Activated CD4-positive, alpha-beta T cell treated with anti-CD3 and anti-CD28 coated beads, Interleukin-2, amount 50 U/mL, for 48 hours (primary cell): ENCODE data around the gene C3orf22.
A peak's percentile ranks its signal among the peaks of the same experiment; 100 is the strongest.
"Not testable (repeated sequence)": the region's sequence is repeated elsewhere in the genome, so short reads cannot be mapped to it uniquely, and the experiment has no call there.

Source experiments
- DNase-seq, 2 experiments: peaks; one replicate each; pipeline ENCODE4 v3.0.0-alpha.2; 2020

Gene C3orf22

GRCh38 chr3:126558336-126559071, at the start of gene C3orf22:
Gene C3orf22, minus strand, starts transcription at chr3:126558932. Its CDS starts 5,542 bp downstream, at chr3:126553390.
- DNase-seq, result no peak

GRCh38 chr3:126607214-126607908, 48.6 kb upstream of the C3orf22 start:
- peak in 1 of 2 experiments; percentile 3 for DNase-seq

GRCh38 chr3:126606001-126606400, 47.3 kb upstream of the C3orf22 start:
- no peak for DNase-seq

- no peak for DNase-seq
Observed at GRCh38 chr3:126604691-126605090, 46.0 kb upstream of the C3orf22 start.

GRCh38 chr3:126599101-126599500, 40.4 kb upstream of the C3orf22 start:
- no peak for DNase-seq

GRCh38 chr3:126595479-126595878, 36.7 kb upstream of the C3orf22 start:
- not testable (repeated sequence) for DNase-seq

GRCh38 chr3:126591515-126591914, 32.8 kb upstream of the C3orf22 start:
- DNase-seq, result not testable (repeated sequence)

- DNase-seq, result no peak
Observed at GRCh38 chr3:126582311-126582710, 23.6 kb upstream of the C3orf22 start.

- DNase-seq, result no peak
Observed at GRCh38 chr3:126581569-126581968, 22.8 kb upstream of the C3orf22 start.

GRCh38 chr3:126580746-126581145, 22.0 kb upstream of the C3orf22 start:
- no peak for DNase-seq

GRCh38 chr3:126578702-126579101, 20.0 kb upstream of the C3orf22 start:
- no peak for DNase-seq

- DNase-seq, result no peak
Observed at GRCh38 chr3:126577261-126577660, 18.5 kb upstream of the C3orf22 start.

GRCh38 chr3:126573492-126574117, 14.9 kb upstream of the C3orf22 start:
- no peak for DNase-seq

GRCh38 chr3:126571078-126571477, 12.3 kb upstream of the C3orf22 start:
- no peak for DNase-seq

GRCh38 chr3:126570103-126570541, 11.4 kb upstream of the C3orf22 start:
- no peak for DNase-seq

GRCh38 chr3:126569390-126569975, 10.8 kb upstream of the C3orf22 start:
- DNase-seq, result no peak

- DNase-seq, result no peak
Observed at GRCh38 chr3:126568776-126569342, 10.1 kb upstream of the C3orf22 start.

GRCh38 chr3:126567696-126568438, 9.1 kb upstream of the C3orf22 start:
- no peak for DNase-seq

GRCh38 chr3:126562737-126563276, 4.1 kb upstream of the C3orf22 start:
- no peak for DNase-seq

GRCh38 chr3:126557761-126558160, 971 bp downstream of the C3orf22 start:
- DNase-seq, result no peak

GRCh38 chr3:126557415-126557745, 1.4 kb downstream of the C3orf22 start:
- no peak for DNase-seq
